Fibroblast of skin of back (primary cell): Measurements from ENCODE around the gene MMP12. TPM values are rescaled to one million over a fixed set of nuclear protein-coding genes. Genes with fewer than 3 reads are reported as not detected.
"Not testable (repeated sequence)": the region's sequence is repeated elsewhere in the genome, so short reads cannot be mapped to it uniquely, and the experiment has no call there.

Experiments used
- DNase-seq: peaks from one replicate; pipeline ENCODE4 v3.0.0-alpha.2; 2013
- polyA plus RNA-seq, 2 experiments: library from polyadenylated mRNA; unstranded; fragments of 120-200 nt; gene quantifications; one replicate each; pipeline ENCODE4 v1.2.1, GENCODE V29; 2013; ENCODE audit not compliant: insufficient read length in 2 of 2

The MMP12 gene
- 0.06 TPM for polyA plus RNA-seq (2013, experiment 1 of 2; ENCODE audit: insufficient read length)
- polyA plus RNA-seq (2013, experiment 2 of 2; ENCODE audit: insufficient read length) = 0.07 TPM

DNA sequence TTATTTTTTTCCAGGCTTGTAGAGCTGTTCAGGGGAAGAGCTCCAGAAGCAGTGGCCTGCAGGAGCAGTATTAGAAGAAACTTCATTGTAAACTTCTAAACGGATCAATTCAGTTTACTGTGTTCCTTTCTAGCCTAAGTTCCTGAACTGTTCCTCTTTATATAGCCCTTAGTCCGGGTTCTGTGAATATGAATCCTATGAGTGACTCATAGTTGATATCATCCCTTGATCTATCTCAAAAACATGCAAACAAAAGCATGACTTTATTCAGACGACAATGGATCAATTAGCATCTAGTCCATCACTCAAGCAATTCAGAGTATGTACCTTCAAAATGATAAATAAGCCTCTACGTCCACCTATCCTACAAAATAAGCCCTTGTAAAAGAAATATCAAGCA is at the start of gene MMP12:
MMP12 (minus strand) TSS at position 131 of the 400 bp plus-strand sequence; CDS start at position 86, 45 bp downstream.
- no peak for DNase-seq

DNA sequence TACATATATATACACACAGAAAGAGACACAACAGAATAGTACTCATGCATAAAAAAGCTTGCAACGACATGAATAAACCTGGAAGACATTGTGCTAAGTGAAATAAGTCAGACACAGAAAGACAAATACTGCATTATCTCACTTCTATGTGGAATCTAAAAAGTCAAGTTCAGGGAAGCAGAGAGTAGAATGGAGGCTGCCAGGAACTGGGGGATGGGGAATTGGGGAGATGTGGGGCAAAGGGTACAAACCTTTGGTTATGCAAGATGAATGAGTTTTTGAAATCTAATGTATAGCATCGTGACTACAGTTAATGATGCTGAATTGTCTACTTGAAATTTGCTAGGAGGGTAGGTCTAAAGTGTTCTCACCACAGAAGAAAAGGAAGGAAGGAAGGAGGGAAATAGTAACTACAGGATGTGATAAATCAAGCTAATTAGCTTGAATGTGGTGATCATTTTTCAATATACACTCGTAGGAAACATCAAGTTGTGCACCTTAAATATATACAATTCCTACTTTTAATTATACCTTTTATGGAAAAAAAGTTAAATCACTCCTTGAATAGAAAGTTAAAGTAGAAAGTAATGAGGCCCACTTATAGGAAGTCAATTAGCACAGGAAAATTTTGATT is 46.9 kb upstream of the MMP12 start:
- DNase-seq = no peak

DNA sequence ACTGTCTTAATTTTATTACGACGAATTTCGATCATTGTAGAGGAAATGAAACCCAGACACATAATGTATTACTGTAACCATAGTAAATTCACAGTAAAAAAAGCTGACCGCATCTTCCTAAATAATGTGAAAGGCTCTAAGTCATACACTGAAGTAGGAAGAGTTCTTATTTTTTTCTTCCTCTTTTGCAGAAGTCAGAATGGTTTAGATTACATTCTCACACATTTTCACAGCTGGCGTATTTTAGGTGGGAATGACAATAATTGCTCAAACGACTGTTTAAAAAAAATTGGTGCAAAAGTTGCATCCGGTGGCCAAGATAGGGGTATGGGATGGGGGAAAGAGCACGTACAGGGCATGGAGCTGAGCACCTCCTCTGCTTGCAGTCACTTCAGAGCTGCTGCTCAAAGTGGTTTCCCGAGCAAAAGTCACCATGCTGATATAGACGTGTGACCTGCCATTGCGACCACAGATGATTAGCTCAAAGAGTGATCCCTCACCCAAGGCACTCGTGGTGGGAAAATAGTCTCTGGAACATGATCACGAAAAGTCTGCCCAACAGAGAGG is 45.4 kb upstream of the MMP12 start:
- no peak for DNase-seq

DNA sequence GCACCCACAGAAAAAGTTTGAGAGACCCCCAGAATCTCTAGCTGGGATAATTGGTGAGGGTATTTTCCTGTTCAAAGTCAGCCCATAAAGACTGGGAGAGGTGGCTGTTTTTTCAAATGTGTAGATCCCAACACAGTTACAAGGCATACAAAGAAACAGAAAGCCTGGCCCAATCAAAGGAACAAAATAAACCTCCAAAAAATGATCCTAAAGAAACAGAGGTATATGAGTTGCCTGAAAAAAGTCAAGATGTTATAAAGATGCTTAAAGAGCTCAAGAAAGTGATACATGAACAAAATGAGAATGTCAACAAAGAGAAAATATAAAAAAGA is 40.2 kb upstream of the MMP12 start:
- no peak for DNase-seq

DNA sequence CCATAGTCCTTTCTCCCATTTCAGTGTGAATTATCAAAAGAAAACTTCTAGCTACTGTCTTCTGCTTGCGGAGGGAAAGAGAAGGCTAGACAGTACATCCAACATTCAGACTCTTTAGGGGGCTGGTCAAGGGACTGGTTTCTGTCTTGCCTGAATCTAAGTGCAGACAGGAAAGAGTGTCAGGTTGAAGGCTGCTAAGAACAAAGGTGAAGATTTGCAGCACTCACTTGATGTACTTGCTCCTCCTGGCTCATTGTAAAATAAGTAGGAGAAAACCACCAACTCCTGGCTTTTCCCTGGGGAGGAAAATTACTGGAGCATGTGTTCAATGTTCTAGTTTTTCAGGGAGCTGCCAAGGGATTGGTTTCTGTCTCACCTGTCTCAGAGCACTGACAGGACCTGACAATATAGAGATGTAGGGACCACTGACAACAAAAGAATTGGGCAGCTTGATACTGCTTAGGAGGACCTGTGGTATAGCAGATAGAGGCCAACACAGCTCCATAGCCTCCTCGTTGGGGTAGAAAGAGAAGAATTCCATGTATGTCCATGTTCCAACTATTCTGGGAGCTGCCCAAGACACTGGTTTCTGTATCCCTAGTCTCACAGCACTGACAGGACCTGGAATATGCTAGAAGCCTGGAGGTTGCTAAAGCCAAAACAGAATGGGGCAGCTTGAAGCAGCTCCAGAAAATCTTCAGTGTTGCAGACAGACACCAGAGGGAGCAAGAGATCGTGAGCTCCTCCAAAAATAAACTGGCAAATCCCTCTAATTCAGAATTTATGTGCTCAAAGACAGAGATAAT is 39.7 kb upstream of the MMP12 start:
- DNase-seq = peak; percentile 38

DNA sequence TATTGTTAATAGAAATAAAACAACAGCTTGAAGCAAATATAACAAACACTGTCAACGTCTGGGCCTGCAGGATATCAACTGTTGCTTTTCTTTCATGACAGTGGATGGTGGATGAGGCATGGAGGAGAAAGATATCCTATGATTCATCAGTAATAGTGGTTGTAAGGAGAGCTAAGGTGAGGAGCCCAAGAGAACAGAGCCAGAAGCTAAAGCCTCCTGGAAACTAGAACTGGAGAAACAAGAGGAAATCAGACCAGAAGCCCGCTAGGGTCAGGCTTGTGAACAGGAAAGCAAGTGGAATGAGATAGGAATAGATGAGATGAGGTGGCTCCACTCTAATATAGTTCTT is 37.7 kb upstream of the MMP12 start:
- no peak for DNase-seq

DNA sequence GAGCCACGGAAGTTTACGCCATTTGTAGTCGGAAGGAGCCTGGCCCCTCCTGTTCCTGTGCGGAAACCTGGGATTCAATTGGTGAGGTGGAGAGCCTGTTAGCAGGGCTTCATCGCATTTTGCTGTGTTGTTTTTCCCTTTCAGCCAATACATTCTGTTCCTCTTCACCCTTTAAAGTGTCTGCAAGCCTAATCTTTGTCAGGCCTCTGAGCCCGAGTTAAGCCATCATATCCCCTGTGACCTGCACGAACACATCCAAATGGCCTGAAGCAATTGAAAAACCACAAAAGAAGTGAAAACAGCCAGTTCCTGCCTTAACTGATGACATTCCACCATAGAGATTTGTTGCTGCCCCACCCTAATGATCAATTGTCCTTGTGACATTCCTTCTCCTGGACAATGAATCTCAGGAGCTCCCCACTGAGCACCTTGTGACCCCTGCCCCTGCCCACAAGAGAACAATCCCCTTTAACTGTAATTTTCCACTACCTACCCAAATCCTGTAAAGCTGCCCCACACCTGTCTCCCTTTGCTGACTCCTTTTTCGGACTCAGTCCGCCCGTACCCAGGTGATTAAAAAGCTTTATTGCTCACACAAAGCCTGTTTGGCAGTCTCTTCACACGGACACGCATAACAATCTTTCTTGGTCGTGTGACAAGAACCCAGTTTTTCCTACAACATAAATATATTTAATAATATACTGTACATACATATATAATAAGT is 37.1 kb upstream of the MMP12 start:
- DNase-seq = no peak

DNA sequence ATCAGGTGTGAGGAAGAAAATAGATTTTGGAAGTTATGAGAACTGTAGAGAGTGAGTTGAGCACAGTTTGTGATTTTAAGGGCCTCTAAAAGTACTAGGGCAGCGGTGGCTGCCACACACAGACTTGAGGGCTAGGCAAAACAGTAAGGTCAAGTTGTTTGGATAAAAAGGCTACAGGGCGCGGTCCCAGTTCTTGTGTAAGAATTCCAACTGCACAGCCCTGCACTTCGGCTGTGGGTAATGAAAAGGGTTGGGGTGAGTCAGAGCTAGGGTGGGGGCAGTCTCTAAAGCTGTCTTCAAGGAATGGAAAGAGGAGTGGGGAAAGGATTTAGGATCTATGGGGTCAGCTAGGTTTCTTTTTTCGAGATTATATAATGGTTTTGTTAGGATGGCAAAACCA is 31.1 kb upstream of the MMP12 start:
- DNase-seq = peak; percentile 8

DNA sequence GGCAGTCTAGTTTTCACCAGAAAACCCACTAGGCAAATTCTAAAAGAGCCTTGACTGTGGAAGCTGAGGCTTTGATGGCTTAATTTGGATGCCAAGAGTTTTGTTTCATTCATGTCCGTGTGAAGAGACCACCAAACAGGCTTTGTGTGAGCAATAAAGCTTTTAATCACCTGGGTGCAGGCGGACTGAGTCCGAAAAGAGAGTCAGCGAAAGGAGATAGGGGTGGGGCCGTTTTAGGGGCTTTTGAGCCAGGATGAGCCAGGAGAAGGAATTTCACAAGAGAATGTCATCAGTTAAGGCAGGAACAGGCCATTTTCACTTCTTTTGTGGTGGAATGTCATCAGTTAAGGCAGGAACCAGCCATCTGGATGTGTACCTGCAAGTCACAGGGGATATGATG is 29.1 kb upstream of the MMP12 start:
- DNase-seq = not testable (repeated sequence)

DNA sequence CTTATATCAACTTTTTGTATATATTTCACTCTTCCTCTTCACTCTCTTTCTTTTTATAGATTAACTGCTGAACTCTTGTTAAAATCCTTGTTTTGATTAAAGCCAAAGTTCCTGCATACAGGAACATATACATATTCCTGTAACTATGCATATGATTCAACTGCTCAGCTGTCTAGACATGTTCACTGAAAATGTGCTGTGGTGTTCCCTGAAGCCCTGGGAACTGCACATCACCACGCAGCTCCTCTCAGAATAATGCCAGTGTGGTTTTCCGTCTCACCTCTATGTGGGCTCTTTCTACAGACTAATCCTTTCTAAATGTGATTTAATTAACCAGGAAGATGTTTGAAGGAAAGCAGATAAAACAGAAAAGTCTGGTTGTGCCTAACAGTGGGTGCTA is 25.6 kb upstream of the MMP12 start:
- DNase-seq = no peak

DNA sequence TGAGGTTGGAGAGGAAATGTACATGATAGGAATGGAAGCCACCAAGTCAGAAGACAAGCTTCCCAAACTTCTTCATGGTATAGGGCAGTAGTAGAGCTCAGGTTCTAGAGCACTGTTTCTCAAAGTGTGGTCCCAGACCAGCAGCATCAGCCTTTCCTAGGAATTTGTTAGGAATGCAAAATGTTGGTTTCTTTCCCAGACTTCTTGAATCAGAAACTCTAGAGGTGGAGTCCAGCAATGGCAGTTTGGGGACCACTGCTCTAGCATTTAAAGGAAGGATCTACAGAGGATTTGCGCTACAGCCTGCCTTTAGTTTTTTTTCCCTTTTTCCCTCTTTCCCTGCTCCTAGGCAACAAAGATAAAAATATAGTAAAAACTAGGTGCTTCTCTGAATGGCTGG is 17.0 kb upstream of the MMP12 start:
- DNase-seq = peak; percentile 39

DNA sequence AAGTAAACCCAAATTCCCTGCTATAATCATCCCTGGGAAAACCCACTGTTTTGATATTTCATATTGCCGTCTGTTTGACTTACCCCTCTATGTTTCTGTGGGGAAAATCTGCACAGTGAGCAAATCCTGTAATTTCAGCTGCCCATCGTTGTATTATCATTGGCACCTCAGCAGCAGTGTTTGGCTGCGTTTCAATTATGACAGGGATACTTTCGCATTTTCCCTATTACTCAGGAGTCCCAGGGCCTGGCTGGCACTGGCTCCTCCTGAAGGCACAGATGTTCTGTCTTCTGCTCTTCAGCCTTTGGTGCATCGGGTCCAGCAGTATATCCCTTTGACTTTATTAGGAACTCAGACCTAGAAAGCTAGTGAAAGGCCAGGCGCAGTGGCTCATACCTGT is 12.2 kb upstream of the MMP12 start:
- peak; percentile 41 for DNase-seq

DNA sequence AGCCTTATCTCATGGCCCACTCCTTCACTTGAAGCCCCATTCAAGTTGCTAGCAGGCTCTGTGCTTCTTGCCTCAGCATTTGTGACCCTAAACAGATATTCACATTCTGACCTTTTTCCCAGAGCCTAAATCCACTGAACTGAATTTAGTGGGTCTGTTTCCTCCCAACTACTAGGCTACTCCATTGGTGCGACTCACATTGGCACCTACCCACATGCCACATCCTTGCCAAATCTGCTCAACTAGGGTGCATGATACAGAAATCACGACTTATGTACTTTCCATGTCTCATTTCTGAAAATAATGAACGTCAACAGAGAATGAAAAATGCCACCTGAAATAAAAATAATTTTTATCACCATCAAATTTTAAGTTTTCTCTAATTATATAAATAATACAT is 8.4 kb upstream of the MMP12 start:
- peak; percentile 17 for DNase-seq

DNA sequence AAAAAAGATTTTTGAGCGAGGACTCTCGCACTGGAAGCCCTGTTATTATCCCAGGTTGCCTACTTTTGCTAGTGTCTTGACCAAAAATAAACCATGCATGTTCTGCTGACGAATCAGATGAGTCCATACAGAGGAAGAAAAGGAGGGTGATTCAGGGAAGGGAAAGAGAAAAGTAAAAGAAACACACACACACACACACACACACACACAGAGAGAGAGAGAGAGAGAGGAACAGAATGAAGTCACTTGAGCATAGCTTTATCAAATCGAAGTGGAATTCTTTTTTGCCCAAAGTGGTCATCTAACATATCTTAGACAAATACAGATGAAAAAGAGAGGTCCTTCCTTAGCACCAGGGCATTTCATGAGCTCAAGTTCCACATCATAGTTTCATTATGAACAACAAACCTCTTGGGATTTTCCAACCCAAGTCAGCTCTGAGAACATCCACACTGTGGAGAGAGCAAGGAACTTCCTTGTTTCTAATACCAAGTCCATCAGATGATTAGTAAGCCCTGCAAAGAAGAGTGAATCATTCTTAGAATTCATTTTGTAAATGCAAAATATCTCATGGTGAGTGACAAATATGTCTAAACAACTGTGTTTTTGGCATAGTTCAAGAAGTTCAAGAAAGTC is 7.7 kb upstream of the MMP12 start:
- DNase-seq = peak; percentile 97

DNA sequence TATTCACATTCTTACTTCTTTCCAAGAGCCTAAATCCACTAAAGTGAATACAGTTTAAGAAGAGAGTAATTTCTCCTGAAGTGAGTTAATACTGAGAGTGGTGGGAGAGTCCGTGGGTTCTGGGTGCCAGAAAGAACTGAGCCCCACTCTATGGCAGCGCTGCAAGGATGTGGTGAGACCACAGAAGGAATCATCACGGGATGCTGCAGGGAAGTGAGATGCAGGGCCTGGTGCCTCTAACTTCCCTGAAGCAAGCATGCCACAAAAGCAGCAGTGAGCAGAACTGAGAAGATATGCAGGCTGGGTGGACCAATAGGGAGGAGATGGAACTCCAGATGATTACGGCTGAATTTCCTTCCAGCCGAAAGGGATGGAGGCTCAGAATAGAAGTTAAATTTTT is 5.0 kb upstream of the MMP12 start:
- no peak for DNase-seq

DNA sequence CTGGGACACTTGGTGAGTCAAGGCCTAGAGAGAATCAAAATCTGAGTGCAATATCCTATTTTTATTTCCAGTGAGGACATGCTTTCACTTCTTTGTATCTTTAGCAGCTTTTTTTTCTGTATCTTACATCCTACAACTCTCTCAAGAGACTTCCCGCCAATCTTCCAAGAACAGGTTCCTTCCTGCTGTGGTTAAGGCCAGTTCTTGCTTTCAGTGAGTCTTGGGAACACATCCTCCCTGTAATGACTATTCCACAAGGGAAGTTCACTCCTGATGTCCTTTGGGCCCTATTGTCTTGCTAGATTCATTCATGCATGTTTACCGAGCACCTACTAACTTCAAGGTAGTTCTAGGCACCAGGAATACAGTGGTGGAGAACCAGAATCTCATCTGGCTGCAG is 3.8 kb upstream of the MMP12 start:
- no peak for DNase-seq

DNA sequence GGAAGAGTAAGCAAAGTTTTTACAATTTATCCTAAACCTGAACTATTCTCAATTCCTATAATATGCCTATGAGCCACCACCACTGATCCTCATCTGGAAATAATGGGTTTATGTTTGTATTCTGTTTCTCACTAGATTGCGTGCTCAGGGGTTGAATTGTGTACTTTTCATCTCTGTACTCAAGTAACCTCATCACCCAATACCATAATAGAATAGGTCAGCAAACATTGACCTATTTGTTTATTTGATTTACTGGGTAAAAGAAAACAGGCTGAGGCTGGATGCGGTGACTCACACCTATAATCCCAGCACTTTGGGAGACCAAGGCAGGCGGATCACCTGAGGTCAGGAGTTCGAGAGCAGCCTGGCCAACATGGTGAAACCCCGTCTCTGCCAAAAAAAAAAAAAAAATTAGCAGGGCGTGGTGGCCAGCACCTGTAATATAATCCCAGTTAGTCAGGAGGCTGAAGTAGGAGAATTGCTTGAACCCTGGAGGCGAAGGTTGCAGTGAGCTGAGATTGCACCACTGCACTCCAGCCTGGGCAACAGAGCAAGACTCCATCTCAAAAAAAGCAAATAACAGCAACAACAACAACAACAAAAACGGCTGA is 5.3 kb downstream of the MMP12 start:
- not testable (repeated sequence) for DNase-seq

DNA sequence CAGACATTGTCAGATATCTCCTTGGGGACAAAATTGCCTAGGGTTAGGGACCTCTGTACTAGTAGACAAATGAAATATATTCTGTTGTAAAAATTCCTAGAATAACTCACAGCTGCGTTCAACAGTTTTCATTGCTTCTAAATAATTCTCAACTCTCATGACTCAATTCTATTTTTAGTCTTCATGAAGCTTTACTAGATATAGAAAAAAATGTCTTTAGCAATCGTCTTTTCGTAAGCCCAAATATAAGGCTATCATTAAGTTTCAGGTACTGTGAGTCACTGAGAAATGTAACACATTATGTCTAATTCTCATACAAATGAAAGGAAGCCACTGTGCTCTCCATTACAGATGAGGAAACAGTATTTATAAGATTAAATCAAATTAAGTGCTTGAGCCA is 6.4 kb downstream of the MMP12 start:
- DNase-seq = peak; percentile 71

DNA sequence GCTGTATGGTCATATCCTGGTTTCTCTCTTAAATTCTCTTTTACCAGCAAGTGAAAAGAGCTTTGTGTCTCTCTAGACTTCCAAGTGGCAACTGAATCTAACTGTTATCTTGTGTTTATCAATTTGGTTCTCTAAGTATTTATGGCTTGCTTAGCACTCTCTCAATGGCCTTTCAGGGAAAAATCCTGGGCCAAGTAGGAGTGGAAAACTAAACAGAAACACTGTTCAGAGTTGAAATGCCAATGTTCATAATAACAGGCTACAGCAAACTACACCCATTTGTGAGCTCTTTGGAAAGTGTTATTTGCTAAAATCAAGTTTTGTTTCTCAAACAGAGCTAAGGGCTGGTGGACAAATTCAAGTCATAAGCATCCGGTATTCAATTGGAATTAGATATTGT is 10.1 kb downstream of the MMP12 start:
- DNase-seq = no peak

DNA sequence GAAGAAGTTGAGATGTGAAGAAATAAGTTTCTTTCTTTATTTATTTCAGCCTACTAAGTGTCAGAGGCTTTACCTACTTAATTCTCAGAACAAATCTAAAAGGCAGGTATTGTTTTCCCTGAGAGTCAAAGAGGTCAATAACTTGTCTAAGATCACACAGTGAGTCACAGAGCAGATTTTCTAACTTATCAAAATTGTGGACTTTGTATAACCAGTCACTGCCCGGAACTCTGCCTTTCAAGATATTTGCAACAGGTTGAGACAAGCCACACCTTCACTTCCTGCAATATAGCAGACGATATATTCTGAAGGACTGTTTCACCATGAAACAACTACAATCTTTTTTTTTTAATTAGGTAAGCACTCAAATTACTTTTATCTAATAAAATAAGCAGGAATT is 20.8 kb downstream of the MMP12 start:
- no peak for DNase-seq

DNA sequence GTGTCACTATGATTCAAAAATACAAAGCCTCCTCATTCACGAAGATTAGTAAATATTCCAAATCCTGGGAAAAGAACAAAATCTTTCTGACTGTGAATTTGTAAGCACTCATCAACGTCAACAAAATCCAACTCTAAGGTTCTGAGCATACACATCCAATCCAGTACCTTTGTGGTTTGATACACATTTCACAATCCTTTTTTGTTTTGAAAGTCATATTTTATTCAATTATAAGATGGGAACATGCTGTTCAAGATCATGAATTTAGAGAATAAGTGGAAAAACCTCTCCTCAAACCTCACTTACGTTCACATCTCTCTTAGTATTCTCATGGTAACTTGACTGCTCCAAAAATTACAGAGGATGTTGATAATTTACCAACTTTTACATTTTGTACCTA is 21.7 kb downstream of the MMP12 start:
- no peak for DNase-seq

DNA sequence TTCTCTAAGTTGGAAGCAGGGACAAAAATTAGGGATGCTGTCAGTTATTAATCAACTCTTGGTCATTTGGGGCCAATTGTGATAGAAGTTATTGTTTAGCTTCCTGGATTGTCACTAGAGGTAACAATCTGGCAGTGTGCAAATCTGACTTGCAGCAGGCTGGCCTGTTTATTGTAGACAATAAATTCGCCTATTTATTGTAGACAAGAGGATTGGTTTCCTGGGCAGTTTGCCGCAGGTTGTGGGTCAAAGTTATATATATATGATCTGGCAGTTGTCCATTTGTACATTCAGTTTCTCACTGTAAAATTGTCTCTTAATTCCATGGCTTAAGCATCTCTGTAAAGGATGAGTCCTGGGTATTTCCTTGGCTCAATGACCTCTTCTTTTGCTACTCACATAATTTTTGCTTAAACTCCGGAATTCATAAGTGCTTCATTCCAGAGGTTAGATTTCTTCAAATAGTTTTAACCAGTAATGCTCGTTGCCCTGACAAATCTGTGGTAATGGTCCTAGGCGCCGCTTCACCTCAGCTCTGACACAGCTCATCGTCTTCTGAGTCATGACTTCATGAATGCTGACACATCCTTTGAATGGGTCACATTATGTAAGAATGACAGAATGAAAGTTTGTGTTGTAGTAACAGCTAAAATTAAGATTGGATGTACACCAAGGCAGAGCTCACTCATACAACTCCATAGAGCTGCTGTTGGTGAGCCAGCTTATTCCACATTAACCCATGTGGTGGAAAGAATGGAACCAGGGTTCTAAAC is 23.6 kb downstream of the MMP12 start:
- DNase-seq = peak; percentile 85
